DMS79 treated with DMSO at 0.1 percent for 48 hours (cell line): ENCODE data around the gene SERF2.
"Not testable (repeated sequence)": the region's sequence is repeated elsewhere in the genome, so short reads cannot be mapped to it uniquely, and the experiment has no call there.

Experiments
- DNase-seq: peaks from one replicate; lab custom pipeline; 2025; lab: John Stamatoyannopoulos, UW

Gene SERF2

GRCh38 chr15:43829951-43830540 is 37.9 kb downstream of the SERF2 start:
- not testable (repeated sequence) for DNase-seq

GRCh38 chr15:43830691-43831275 is 38.7 kb downstream of the SERF2 start:
- not testable (repeated sequence) for DNase-seq

GRCh38 chr15:43831519-43832052 is 39.5 kb downstream of the SERF2 start:
- not testable (repeated sequence) for DNase-seq

DNA sequence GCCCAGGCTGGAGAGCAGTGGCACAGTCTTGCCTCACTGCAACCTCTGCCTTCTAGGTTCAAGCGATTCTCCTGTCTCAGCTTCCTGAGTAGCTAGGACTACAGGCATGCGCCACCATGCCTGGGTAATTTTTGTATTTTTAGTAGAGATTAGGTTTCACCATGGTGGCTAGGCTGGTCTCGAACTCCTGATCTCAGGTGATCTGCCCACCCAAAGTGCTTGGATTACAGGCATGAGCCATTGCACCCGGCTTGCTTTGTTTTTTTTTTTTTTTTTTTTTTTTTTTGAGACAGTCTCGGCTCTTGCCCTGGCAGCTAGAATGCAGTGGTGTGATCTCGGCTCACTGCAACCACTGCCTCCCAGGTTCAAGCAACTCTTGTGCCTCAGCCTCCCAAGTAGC is 40.4 kb downstream of the SERF2 start:
- DNase-seq = not testable (repeated sequence)

GRCh38 chr15:43845421-43845820 is 53.3 kb downstream of the SERF2 start:
- no peak for DNase-seq
